HFF-Myc (cell line): ENCODE measurements around the gene TMEM47.

ENCODE experiments used
- DNase-seq: peaks from one replicate; pipeline ENCODE4 v3.0.0-alpha.2; 2011; ENCODE audit warnings: low read depth; ENCODE audit errors: extremely low read depth
- H3K4me3 ChIP-seq: replicated peaks from 2 replicates; pipeline ENCODE4 v1.5.1; 2011; ENCODE audit warnings: low read depth, mild to moderate bottlenecking, control low read depth, low read length
- CTCF ChIP-seq: IDR thresholded peaks from 2 replicates; pipeline ENCODE4 v1.5.1; 2012; ENCODE audit warnings: mild to moderate bottlenecking, low read depth, low read length, control low read depth; ENCODE audit errors: missing control alignments

The TMEM47 gene

GRCh38 chrX:34656842-34657725 is at the start of gene TMEM47:
TSS of gene TMEM47 (minus strand) at chrX:34657285. CDS start at chrX:34657029, 256 bp downstream.
- TF ChIP-seq CTCF, result no peak
- H3K4me3 ChIP-seq, result peak within 1 kb of the TSS; percentile 54
- DNase-seq, result no peak

- no peak overlapping the region for H3K4me3 ChIP-seq
- no peak for DNase-seq
- no peak for TF ChIP-seq CTCF
Observed at GRCh38 chrX:34687095-34687494, 30.0 kb upstream of the TMEM47 start.

- H3K4me3 ChIP-seq, result no peak overlapping the region
- DNase-seq, result no peak
- TF ChIP-seq CTCF, result no peak
Observed at GRCh38 chrX:34659575-34659974, 2.5 kb upstream of the TMEM47 start.

GRCh38 chrX:34658326-34658725 is 1.2 kb upstream of the TMEM47 start:
- H3K4me3 ChIP-seq, result no peak overlapping the region
- no peak for TF ChIP-seq CTCF
- no peak for DNase-seq

- TF ChIP-seq CTCF, result no peak
- H3K4me3 ChIP-seq, result peak overlapping the region; percentile 54
- no peak for DNase-seq
Observed at GRCh38 chrX:34657726-34658070, 613 bp upstream of the TMEM47 start.

- H3K4me3 ChIP-seq, result peak overlapping the region; percentile 54
- DNase-seq, result no peak
- TF ChIP-seq CTCF, result no peak
Observed at GRCh38 chrX:34656467-34656841, 631 bp downstream of the TMEM47 start.
